MM.1S (cell line): ENCODE measurements around the gene LSR.
A peak's percentile ranks its signal among the peaks of the same experiment; 100 is the strongest.

Source experiments
- DNase-seq: peaks from one replicate; pipeline ENCODE4 v3.0.0-alpha.2; 2015
- H2AFZ ChIP-seq: fragments of 300-600 bp; sonication (generic); 2 replicates; pipeline ENCODE4 v1.6.0; 2016; ENCODE audit warnings: antibody characterized with exemption, low read length
- H3F3A ChIP-seq: fragments of 300-600 bp; sonication (generic); 2 replicates; pipeline ENCODE4 v1.6.1; 2016; ENCODE audit warnings: mild to moderate bottlenecking, antibody characterized with exemption, low read length, moderate library complexity, mixed read lengths; ENCODE audit not compliant: insufficient read depth
- H3K27ac ChIP-seq: fragments of 300-600 bp; sonication (generic); 2 replicates; pipeline ENCODE4 v1.5.1; 2016; ENCODE audit warnings: mild to moderate bottlenecking, low read length
- H3K27me3 ChIP-seq: fragments of 300-600 bp; sonication (generic); replicated peaks from 2 replicates; pipeline ENCODE4 v1.6.0; 2016; ENCODE audit warnings: low read length; ENCODE audit not compliant: insufficient read depth
- H3K36me3 ChIP-seq: fragments of 300-600 bp; sonication (generic); replicated peaks from 2 replicates; pipeline ENCODE4 v1.6.1; 2016; ENCODE audit warnings: mild to moderate bottlenecking, low read length, mixed read lengths; ENCODE audit not compliant: insufficient read depth
- H3K4me1 ChIP-seq: fragments of 300-600 bp; sonication (generic); 2 replicates; pipeline ENCODE4 v1.6.1; 2016; ENCODE audit warnings: low read length, mixed read lengths
- H3K4me2 ChIP-seq: fragments of 300-600 bp; sonication (generic); 2 replicates; pipeline ENCODE4 v1.6.0; 2016; ENCODE audit warnings: low read depth, low read length
- H3K4me3 ChIP-seq: fragments of 300-600 bp; sonication (generic); 2 replicates; pipeline ENCODE4 v1.5.1; 2016; ENCODE audit warnings: low read length, mixed read lengths
- H3K79me2 ChIP-seq: fragments of 300-600 bp; sonication (generic); 2 replicates; pipeline ENCODE4 v1.6.1; 2016; ENCODE audit warnings: mixed run types, low read length, mixed read lengths
- H3K9ac ChIP-seq: fragments of 300-600 bp; sonication (generic); 2 replicates; pipeline ENCODE4 v1.6.1; 2016; ENCODE audit warnings: low read length, mixed read lengths
- H3K9me2 ChIP-seq: fragments of 300-600 bp; sonication (generic); replicated peaks from 2 replicates; pipeline ENCODE4 v1.6.1; 2016; ENCODE audit warnings: mild to moderate bottlenecking, low read length, mixed read lengths; ENCODE audit not compliant: insufficient read depth
- H3K9me3 ChIP-seq: fragments of 300-600 bp; sonication (generic); replicated peaks from 2 replicates; pipeline ENCODE4 v1.6.1; 2016; ENCODE audit warnings: mild to moderate bottlenecking, low read length, mixed read lengths; ENCODE audit not compliant: insufficient read depth
- H4K20me1 ChIP-seq: fragments of 300-600 bp; sonication (generic); 2 replicates; pipeline ENCODE4 v1.6.1; 2016; ENCODE audit warnings: mild to moderate bottlenecking, low read length, moderate library complexity, mixed read lengths; ENCODE audit not compliant: insufficient read depth
- EZH2 ChIP-seq: fragments of 300-600 bp; sonication (generic); optimal IDR thresholded peaks from 2 replicates; pipeline ENCODE3; 2017; ENCODE audit warnings: low read depth, mild to moderate bottlenecking, antibody characterized with exemption, low read length, mixed read lengths
- EZH2phosphoT487 ChIP-seq: fragments of 300-600 bp; sonication (generic); IDR thresholded peaks from 2 replicates; pipeline ENCODE4 v1.6.1; 2018; ENCODE audit warnings: antibody characterized with exemption, low read length
- TF ChIP-seq, protein P1 (sequence below): fragments of 300-600 bp; sonication (generic); IDR thresholded peaks from 2 replicates; pipeline ENCODE4 v1.5.1; 2016; ENCODE audit warnings: antibody characterized with exemption, low read length, mixed read lengths

The LSR gene

DNA sequence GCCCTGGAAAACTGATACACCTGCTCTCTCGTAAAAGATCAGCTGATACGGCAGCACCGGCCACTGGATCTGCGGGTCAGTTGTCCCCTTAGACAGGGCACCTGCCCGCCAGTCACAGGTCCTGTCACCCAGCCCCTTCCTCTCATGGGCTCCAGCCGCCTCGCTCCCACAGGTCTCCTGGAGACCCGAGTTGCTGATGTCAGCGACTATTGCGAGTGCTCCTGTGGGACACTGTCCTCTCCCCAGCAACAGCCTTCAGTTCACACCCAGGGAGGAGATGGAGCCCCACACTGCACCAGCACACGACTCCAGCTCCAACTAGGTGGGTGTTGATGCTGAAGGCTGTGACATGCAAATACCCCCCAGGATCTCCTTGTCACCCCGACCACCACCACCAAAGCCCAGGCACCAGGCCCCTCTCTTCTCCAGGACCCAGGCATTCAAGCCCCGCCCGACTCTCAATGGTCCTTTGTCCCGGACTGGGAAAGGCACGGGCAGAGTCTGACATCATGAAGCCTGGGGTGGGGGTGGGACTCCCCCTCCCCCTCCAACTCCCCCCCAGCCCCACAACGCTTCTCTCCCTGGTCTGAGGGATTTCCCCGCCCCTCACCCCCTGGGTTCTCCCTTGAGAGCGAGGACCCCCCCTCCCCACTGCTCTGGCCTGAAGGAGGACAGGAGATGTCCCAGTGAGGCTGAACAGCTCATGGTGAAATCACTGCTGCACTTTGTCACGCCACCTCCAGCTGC lies 41.8 kb downstream of the LSR start:
- H3K4me1 ChIP-seq = 0 out of 2 replicates have a peak, but pooled peaks cover 2% of the 10 kb centered on the region
- H3K9me3 ChIP-seq = no peaks in the 10 kb centered on the region
- H3K36me3 ChIP-seq = no peaks in the 10 kb centered on the region
- no peak overlapping the region for H3K4me2 ChIP-seq
- peak; percentile 2 for DNase-seq
- no peaks in the 10 kb centered on the region for H3F3A ChIP-seq
- H3K27ac ChIP-seq = no peak overlapping the region
- no peak overlapping the region for H2AFZ ChIP-seq
- no peaks in the 10 kb centered on the region for H3K9me2 ChIP-seq
- H3K79me2 ChIP-seq = no peaks in the 10 kb centered on the region
- no peaks in the 10 kb centered on the region for H4K20me1 ChIP-seq
- H3K27me3 ChIP-seq = peaks cover 49% of the 10 kb centered on the region
- H3K9ac ChIP-seq = no peak overlapping the region
- no peak overlapping the region for H3K4me3 ChIP-seq
- TF ChIP-seq, protein P1, sequence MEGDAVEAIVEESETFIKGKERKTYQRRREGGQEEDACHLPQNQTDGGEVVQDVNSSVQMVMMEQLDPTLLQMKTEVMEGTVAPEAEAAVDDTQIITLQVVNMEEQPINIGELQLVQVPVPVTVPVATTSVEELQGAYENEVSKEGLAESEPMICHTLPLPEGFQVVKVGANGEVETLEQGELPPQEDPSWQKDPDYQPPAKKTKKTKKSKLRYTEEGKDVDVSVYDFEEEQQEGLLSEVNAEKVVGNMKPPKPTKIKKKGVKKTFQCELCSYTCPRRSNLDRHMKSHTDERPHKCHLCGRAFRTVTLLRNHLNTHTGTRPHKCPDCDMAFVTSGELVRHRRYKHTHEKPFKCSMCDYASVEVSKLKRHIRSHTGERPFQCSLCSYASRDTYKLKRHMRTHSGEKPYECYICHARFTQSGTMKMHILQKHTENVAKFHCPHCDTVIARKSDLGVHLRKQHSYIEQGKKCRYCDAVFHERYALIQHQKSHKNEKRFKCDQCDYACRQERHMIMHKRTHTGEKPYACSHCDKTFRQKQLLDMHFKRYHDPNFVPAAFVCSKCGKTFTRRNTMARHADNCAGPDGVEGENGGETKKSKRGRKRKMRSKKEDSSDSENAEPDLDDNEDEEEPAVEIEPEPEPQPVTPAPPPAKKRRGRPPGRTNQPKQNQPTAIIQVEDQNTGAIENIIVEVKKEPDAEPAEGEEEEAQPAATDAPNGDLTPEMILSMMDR = no peak
- TF ChIP-seq EZH2phosphoT487 = no peak
- TF ChIP-seq EZH2 = no peak

DNA sequence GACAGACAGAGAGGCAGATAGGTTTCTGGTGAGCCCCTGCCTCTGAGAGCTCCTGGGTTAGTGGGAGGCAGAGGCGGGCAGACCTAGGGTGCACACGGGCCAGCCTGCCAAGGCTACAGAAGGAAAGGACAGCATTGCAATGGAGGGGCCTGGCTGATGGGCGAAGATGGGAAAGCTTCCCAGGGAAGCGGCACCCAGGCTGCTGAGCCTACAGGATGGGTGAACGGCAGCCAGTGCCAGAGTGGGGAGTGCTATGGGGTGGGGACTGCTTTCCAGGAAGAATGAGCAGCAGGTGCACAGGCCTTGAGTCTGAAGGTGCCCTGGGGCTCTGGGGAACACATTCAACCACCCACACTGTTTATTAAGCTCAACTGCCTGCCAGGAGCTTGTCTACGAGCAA lies 42.5 kb downstream of the LSR start:
- no peak overlapping the region for H2AFZ ChIP-seq
- no peaks in the 10 kb centered on the region for H3K9me3 ChIP-seq
- no peaks in the 10 kb centered on the region for H4K20me1 ChIP-seq
- no peak overlapping the region for H3K4me3 ChIP-seq
- no peaks in the 10 kb centered on the region for H3K79me2 ChIP-seq
- no peak overlapping the region for H3K27ac ChIP-seq
- H3K27me3 ChIP-seq = peaks cover 49% of the 10 kb centered on the region
- no peaks in the 10 kb centered on the region for H3F3A ChIP-seq
- DNase-seq = peak; percentile 2
- no peaks in the 10 kb centered on the region for H3K9me2 ChIP-seq
- no peak overlapping the region for H3K4me2 ChIP-seq
- H3K36me3 ChIP-seq = no peaks in the 10 kb centered on the region
- peaks cover 7% of the 10 kb centered on the region; the same call in 1 of the 2 replicates for H3K4me1 ChIP-seq
- H3K9ac ChIP-seq = no peak overlapping the region
- TF ChIP-seq EZH2 (no peak), EZH2phosphoT487 (no peak)
- TF ChIP-seq, protein P1 = no peak

DNA sequence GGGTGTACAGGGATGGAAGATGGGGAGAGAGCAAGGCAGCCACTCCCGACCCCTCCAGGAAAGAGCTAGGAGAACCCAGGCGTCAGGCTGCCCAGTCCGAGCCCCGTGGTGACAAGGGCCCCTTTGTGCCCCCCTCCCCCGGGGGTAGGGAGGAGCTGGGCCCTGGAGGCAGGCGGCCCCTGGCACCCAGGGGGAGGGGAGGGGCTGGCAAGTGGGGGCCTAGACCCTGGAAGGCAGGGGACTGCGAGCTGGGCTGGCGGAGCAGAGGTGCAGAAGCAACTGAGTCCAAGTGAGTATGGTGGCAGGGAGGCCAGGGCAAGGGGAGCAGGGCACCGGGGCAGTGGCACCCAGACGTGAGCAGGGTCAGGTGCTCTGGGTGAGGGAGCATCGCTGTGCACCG lies 43.1 kb downstream of the LSR start, which contains the start of gene MAG:
Gene MAG, plus strand, starts transcription at position 246 of the 400 bp plus-strand sequence. CDS start 3,248 bp downstream, outside the sequence.
- no peaks in the 10 kb centered on the region for H4K20me1 ChIP-seq
- peaks cover 48% of the 10 kb centered on the region for H3K27me3 ChIP-seq
- H3K27ac ChIP-seq = no peak within 1 kb of the TSS
- no peaks in the 10 kb centered on the region for H3K36me3 ChIP-seq
- H3K9me2 ChIP-seq = no peaks in the 10 kb centered on the region
- H3K4me2 ChIP-seq = no peak within 1 kb of the TSS
- H3F3A ChIP-seq = no peaks in the 10 kb centered on the region
- no peaks in the 10 kb centered on the region for H3K79me2 ChIP-seq
- no peak within 1 kb of the TSS for H3K4me3 ChIP-seq
- no peaks in the 10 kb centered on the region for H3K9me3 ChIP-seq
- TF ChIP-seq EZH2phosphoT487 = no peak
- TF ChIP-seq, protein P1 = no peak
- TF ChIP-seq EZH2 = no peak
- DNase-seq = no peak
- H3K4me1 ChIP-seq = peaks cover 7% of the 10 kb centered on the region; the same call in 1 of the 2 replicates
- no peak within 1 kb of the TSS for H2AFZ ChIP-seq
- H3K9ac ChIP-seq = no peak within 1 kb of the TSS
